CD14-positive monocyte (primary cell): Measurements from ENCODE around the gene MAP7D1. TPM values are rescaled to one million over a fixed set of nuclear protein-coding genes. Genes with fewer than 3 reads are reported as not detected.
A peak's percentile ranks its signal among the peaks of the same experiment; 100 is the strongest.

Source experiments
- DNase-seq, 3 donors: peaks; one replicate each; pipeline ENCODE4 v3.0.0-alpha.2; 2011 to 2022
- H2AFZ ChIP-seq: 2 replicates; pipeline ENCODE4 v1.6.0; 2012; ENCODE audit warnings: mild to moderate bottlenecking, low read depth, low read length, inconsistent platforms; ENCODE audit not compliant: insufficient read depth, poor library complexity, severe bottlenecking
- H3K27ac ChIP-seq, 2 donors: 1 replicate in 1 of 2; 2 replicates in 1 of 2; pipeline ENCODE4 v1.5.1; 2012 to 2013; ENCODE audit warnings: low read length in 2 of 2, control low read depth in 1 of 2, inconsistent platforms in 1 of 2, low read depth in 1 of 2, mild to moderate bottlenecking in 1 of 2
- H3K27me3 ChIP-seq, 2 donors: one replicate each; pipeline versions ENCODE4 v1.6.0 to v1.6.1; 2011 to 2013; ENCODE audit warnings: low read length in 2 of 2; ENCODE audit not compliant: control insufficient read depth in 2 of 2, insufficient read depth in 2 of 2
- H3K36me3 ChIP-seq, 2 donors: replicated peaks in 1 of 2; 1 replicate in 1 of 2; 2 replicates in 1 of 2; pipeline versions ENCODE4 v1.5.1 to v1.6.1; 2012 to 2013; ENCODE audit warnings: low read length in 2 of 2, control low read depth in 1 of 2, inconsistent platforms in 1 of 2, mild to moderate bottlenecking in 1 of 2; ENCODE audit not compliant: insufficient read depth in 2 of 2, control insufficient read depth in 1 of 2
- H3K4me1 ChIP-seq, 2 donors: 1 replicate in 1 of 2; 2 replicates in 1 of 2; pipeline versions ENCODE4 v1.5.1 to v1.6.1; 2012 to 2013; ENCODE audit warnings: low read length in 2 of 2, control low read depth in 1 of 2, inconsistent platforms in 1 of 2, mild to moderate bottlenecking in 1 of 2, moderate library complexity in 1 of 2; ENCODE audit not compliant: insufficient read depth in 2 of 2, control insufficient read depth in 1 of 2
- H3K4me2 ChIP-seq: replicated peaks from 2 replicates; pipeline ENCODE3; 2012; ENCODE audit warnings: low read length, moderate library complexity, mild to moderate bottlenecking; ENCODE audit not compliant: poor library complexity, severe bottlenecking; ENCODE audit errors: extremely low read depth
- H3K4me3 ChIP-seq, 3 experiments: fragments of 200-600 bp in 1 of 3; sonication (generic) in 1 of 3; replicated peaks in 1 of 3; 1 replicate in 2 of 3; 2 replicates in 1 of 3; pipeline ENCODE4 v1.5.1; 2011 to 2013; ENCODE audit warnings: low read length in 3 of 3, mild to moderate bottlenecking in 3 of 3, control low read depth in 2 of 3, low read depth in 2 of 3, inconsistent platforms in 1 of 3, moderate library complexity in 1 of 3
- H3K79me2 ChIP-seq: 2 replicates; pipeline ENCODE4 v1.6.0; 2012; ENCODE audit warnings: mild to moderate bottlenecking, control low read depth, inconsistent platforms, low read length, moderate library complexity; ENCODE audit not compliant: insufficient read depth
- H3K9ac ChIP-seq: 2 replicates; pipeline ENCODE4 v1.6.0; 2017; ENCODE audit warnings: low read length, mild to moderate bottlenecking; ENCODE audit not compliant: insufficient read depth, poor library complexity, severe bottlenecking
- H3K9me3 ChIP-seq, 2 donors: replicated peaks in 1 of 2; 1 replicate in 1 of 2; 2 replicates in 1 of 2; pipeline versions ENCODE4 v1.5.1 to v1.6.1; 2012 to 2013; ENCODE audit warnings: low read length in 2 of 2, control low read depth in 1 of 2; ENCODE audit not compliant: control insufficient read depth in 1 of 2, insufficient read depth in 1 of 2
- H4K20me1 ChIP-seq: 2 replicates; pipeline ENCODE4 v1.6.0; 2012; ENCODE audit warnings: mild to moderate bottlenecking, low read length, control low read depth, moderate library complexity; ENCODE audit not compliant: insufficient read depth
- H3K27ac Mint-ChIP-seq, 7 donors: one replicate each; pipeline ENCODE4 v1.8.0; 2020; ENCODE audit warnings: mild to moderate bottlenecking in 7 of 7, mixed read lengths in 7 of 7, moderate library complexity in 6 of 7, inconsistent platforms in 2 of 7
- H3K27me3 Mint-ChIP-seq, 3 donors: one replicate each; pipeline ENCODE4 v1.8.0; 2021 to 2022; ENCODE audit warnings: low read depth in 3 of 3, mild to moderate bottlenecking in 3 of 3, mixed read lengths in 3 of 3, moderate library complexity in 3 of 3, inconsistent platforms in 1 of 3
- H3K36me3 Mint-ChIP-seq, 2 donors: one replicate each; pipeline ENCODE4 v1.8.0; 2020; ENCODE audit warnings: mixed read lengths in 2 of 2, inconsistent platforms in 1 of 2, mild to moderate bottlenecking in 1 of 2
- H3K4me1 Mint-ChIP-seq: one replicate; pipeline ENCODE4 v1.8.0; 2020; ENCODE audit warnings: mild to moderate bottlenecking, mixed read lengths
- H3K4me3 Mint-ChIP-seq, 2 donors: one replicate each; pipeline ENCODE4 v1.8.0; 2020; ENCODE audit warnings: mild to moderate bottlenecking in 2 of 2, mixed read lengths in 2 of 2, moderate library complexity in 1 of 2
- H3K9me3 Mint-ChIP-seq, 7 donors: one replicate each; pipeline ENCODE4 v1.8.0; 2020 to 2022; ENCODE audit warnings: mixed read lengths in 7 of 7, mild to moderate bottlenecking in 6 of 7, moderate library complexity in 6 of 7, inconsistent platforms in 2 of 7
- WGBS: methylation state at CpG from one replicate; pipeline ENCODE4 v1.1.5; 2013; ENCODE audit warnings: missing lambda C conversion rate; ENCODE audit not compliant: insufficient coverage; 5-methylcytosine and 5-hydroxymethylcytosine counted together
- intact Hi-C, 2 donors: fragments of 100-400 bp; cut with micrococcal nuclease; formaldehyde crosslinking; loops; one replicate each; pipeline versions ENCODE4 v1.15.0 to v1.15.1; 2023
- polyA minus RNA-seq: library from RNA; depleted of rRNA, polyadenylated mRNA; stranded (reverse); fragments of >200 nt; gene quantifications from 2 replicates; pipeline ENCODE4 v1.2.3, GENCODE V29; 2012
- polyA plus RNA-seq, 3 donors: library from polyadenylated mRNA; depleted of rRNA in 1 of 3; unstranded in 2 of 3; stranded (reverse) in 1 of 3; fragments of 300-500 nt in 2 of 3; fragments of >200 nt in 1 of 3; fragmentation: Illumina TruSeq in 2 of 3; gene quantifications; 1 replicate in 2 of 3; 2 replicates in 1 of 3; pipeline ENCODE4 v1.2.3, GENCODE V29; 2012 to 2021
- total RNA-seq, 12 experiments: library from RNA in 1 of 12; stranded (reverse) in 1 of 12; fragments of 120-200 nt in 1 of 12; gene quantifications; one replicate each; pipeline ENCODE4 v1.2.4 and lab custom pipeline; 2013 to 2026; ENCODE audit warnings: mixed read lengths in 6 of 12, inconsistent platforms in 1 of 12
- TF ChIP-seq, protein P1 (sequence below): fragments of 200-600 bp; IDR thresholded peaks from one replicate; pipeline ENCODE4 v1.8.0; 2022; ENCODE audit warnings: antibody characterized with exemption, mild to moderate bottlenecking

Gene MAP7D1
- total RNA-seq (2013): 102 TPM
- polyA plus RNA-seq (100 to 1,000 TPM in 1 of 3 donors, 10 to 100 TPM in 2; 12.3 to 153 (median 13.6) TPM), polyA minus RNA-seq (148 and 193 TPM in 2 replicates), total RNA-seq (lab: John Stamatoyannopoulos, UW) (69.8 to 400 (median 134) reads per million in 11 experiments)

DNA sequence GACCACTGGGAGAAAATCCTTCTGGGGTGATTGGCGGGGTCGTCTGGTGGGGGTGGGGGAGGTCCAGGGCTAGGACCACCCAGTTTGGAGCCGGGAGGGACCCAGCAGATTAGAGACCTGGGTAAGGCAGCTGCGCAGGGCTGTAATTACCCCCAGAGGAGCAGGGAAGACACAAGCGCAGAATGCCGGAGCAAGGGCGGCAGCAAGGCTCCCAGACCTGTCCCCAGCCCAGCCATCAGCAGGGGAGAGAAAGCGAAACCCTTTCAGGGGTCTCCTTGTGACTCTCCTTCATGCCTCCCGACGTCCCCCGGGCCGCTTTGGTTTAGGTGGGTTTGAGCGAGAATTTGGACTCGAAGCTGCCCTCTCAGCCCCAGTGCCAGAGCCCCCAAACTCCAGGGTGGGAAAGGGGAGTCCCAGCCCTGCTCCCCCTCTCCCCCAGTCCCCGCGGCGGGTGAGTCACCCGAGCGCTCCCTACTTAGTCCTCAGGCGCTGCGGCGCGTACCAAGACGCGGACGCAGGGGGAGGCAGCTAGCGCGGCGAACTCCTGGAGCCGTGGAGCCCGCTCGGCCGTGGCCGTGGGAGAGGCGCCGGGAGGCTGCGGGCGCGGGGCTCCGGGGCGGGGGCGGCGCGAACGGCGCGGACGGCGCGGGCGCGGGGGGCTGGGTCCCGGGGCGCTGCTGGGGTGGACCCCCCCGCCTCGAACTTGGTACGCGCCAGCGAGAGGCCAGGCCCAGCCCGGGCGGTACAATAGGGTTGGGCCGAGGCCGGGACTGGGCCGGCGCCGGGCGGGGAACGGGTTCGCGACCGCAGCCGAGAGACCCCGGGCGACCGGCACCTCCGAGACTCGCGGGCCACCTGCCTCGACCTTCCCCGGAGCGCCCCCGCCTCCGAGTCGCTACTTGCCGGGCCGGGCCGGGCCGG lies at the start of gene MAP7D1:
Gene MAP7D1, plus strand, starts transcription at position 753 of the 921 bp plus-strand sequence. CDS start 258 bp downstream, outside the sequence.
- peak; percentile 84 to 90 (median 89) for DNase-seq
- Histone ChIP-seq H2AFZ (peak within 1 kb of the TSS; percentile 44), H3K27me3 (no peaks in the 10 kb centered on the region), H3K9me3 (no peaks in the 10 kb centered on the region), H3K9ac (peak within 1 kb of the TSS; percentile 99), H3K4me1 (peaks cover 70 to 80% of the 10 kb centered on the region in 2 donors), H3K27ac (peak within 1 kb of the TSS; percentile 88 to 97), H4K20me1 (peaks cover 38% of the 10 kb centered on the region), H3K4me2 (peak within 1 kb of the TSS; percentile 92), H3K79me2 (peaks cover 60% of the 10 kb centered on the region), H3K36me3 (peaks cover 2 to 12% of the 10 kb centered on the region in 2 donors), H3K4me3 (peak within 1 kb of the TSS; percentile 84 to 99 (median 86))
- Mint-ChIP-seq H3K27me3 (peaks cover 0 to 2% (median 2%) of the 10 kb centered on the region in 3 donors), H3K4me3 (peak within 1 kb of the TSS; percentile 90 to 91), H3K9me3 (no peaks in the 10 kb centered on the region), H3K4me1 (peaks cover 71% of the 10 kb centered on the region), H3K27ac (peak within 1 kb of the TSS; percentile 89 to 98 (median 96)), H3K36me3 (peaks cover 15 to 21% of the 10 kb centered on the region in 2 donors)
- under 1% methylated on average over 80 of the region's 88 CpGs for WGBS
- TF ChIP-seq, protein P1, sequence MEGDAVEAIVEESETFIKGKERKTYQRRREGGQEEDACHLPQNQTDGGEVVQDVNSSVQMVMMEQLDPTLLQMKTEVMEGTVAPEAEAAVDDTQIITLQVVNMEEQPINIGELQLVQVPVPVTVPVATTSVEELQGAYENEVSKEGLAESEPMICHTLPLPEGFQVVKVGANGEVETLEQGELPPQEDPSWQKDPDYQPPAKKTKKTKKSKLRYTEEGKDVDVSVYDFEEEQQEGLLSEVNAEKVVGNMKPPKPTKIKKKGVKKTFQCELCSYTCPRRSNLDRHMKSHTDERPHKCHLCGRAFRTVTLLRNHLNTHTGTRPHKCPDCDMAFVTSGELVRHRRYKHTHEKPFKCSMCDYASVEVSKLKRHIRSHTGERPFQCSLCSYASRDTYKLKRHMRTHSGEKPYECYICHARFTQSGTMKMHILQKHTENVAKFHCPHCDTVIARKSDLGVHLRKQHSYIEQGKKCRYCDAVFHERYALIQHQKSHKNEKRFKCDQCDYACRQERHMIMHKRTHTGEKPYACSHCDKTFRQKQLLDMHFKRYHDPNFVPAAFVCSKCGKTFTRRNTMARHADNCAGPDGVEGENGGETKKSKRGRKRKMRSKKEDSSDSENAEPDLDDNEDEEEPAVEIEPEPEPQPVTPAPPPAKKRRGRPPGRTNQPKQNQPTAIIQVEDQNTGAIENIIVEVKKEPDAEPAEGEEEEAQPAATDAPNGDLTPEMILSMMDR: no peak
- intact Hi-C loops: no loop called here

- no peak overlapping the region for H3K9ac ChIP-seq
- no peaks in the 10 kb centered on the region for H3K27me3 ChIP-seq
- peak overlapping the region in 1 of 7 donors; percentile 26 for H3K27ac Mint-ChIP-seq
- H3K9me3 ChIP-seq: no peaks in the 10 kb centered on the region
- no peaks in the 10 kb centered on the region for H3K36me3 ChIP-seq
- no peaks in the 10 kb centered on the region for H3K4me1 ChIP-seq
- H2AFZ ChIP-seq: no peak overlapping the region
- H4K20me1 ChIP-seq: no peaks in the 10 kb centered on the region
- peaks cover 8 to 29% of the 10 kb centered on the region in 2 donors for H3K36me3 Mint-ChIP-seq
- peaks cover 3 to 6% (median 6%) of the 10 kb centered on the region in 3 donors for H3K27me3 Mint-ChIP-seq
- H3K4me2 ChIP-seq: no peak overlapping the region
- H3K4me3 Mint-ChIP-seq: no peak overlapping the region
- no peaks in the 10 kb centered on the region for H3K79me2 ChIP-seq
- TF ChIP-seq, protein P1: no peak
- H3K9me3 Mint-ChIP-seq: peaks cover 0 to 4% (median 0%) of the 10 kb centered on the region in 7 donors
- H3K27ac ChIP-seq: no peak overlapping the region
- H3K4me3 ChIP-seq: no peak overlapping the region
- peaks cover 5% of the 10 kb centered on the region for H3K4me1 Mint-ChIP-seq
- 38% methylated on average over 1 of the region's 5 CpGs for WGBS
- intact Hi-C loops: no loop called here
- DNase-seq: no peak
These were observed 49.7 kb upstream of the MAP7D1 start for GRCh38 chr1:36106269-36106668.
